Neuronal stem cell (in vitro differentiated cells): ENCODE measurements around the gene SPEM3.

Experiments
- DNase-seq: peaks from one replicate; pipeline ENCODE4 v3.0.0-alpha.2; 2013; ENCODE audit warnings: low spot score
- H2AFZ ChIP-seq: one replicate; pipeline ENCODE4 v1.6.1; 2013; ENCODE audit warnings: mild to moderate bottlenecking, low read length, inconsistent platforms
- H2AK5ac ChIP-seq: 2 replicates; pipeline ENCODE4 v1.6.1; 2013; ENCODE audit warnings: low read depth, mild to moderate bottlenecking, inconsistent platforms, low read length, moderate library complexity, mixed read lengths
- H2BK120ac ChIP-seq: 2 replicates; pipeline ENCODE4 v1.6.1; 2013; ENCODE audit warnings: low read depth, mild to moderate bottlenecking, inconsistent platforms, low read length, moderate library complexity, mixed read lengths
- H2BK12ac ChIP-seq: one replicate; pipeline ENCODE4 v1.6.1; 2013; ENCODE audit warnings: low read length, inconsistent platforms
- H2BK15ac ChIP-seq: 2 replicates; pipeline ENCODE4 v1.6.1; 2013; ENCODE audit warnings: mild to moderate bottlenecking, low read length, inconsistent platforms, mixed read lengths
- H2BK5ac ChIP-seq: one replicate; pipeline ENCODE4 v1.6.1; 2013; ENCODE audit warnings: inconsistent platforms, mild to moderate bottlenecking, low read length, moderate library complexity
- H3K14ac ChIP-seq: one replicate; pipeline ENCODE4 v1.6.1; 2013; ENCODE audit warnings: low read length, inconsistent platforms
- H3K18ac ChIP-seq: 2 replicates; pipeline ENCODE4 v1.6.1; 2013; ENCODE audit warnings: low read length, inconsistent platforms
- H3K23ac ChIP-seq: 2 replicates; pipeline ENCODE4 v1.6.1; 2013; ENCODE audit warnings: low read depth, mild to moderate bottlenecking, mixed read lengths, low read length, inconsistent platforms; ENCODE audit not compliant: poor library complexity
- H3K27ac ChIP-seq: replicated peaks from 3 replicates; pipeline ENCODE4 v1.5.1; 2013; ENCODE audit warnings: low read length, inconsistent platforms
- H3K27me3 ChIP-seq, 3 experiments: 2 replicates each; pipeline ENCODE4 v1.6.1; 2013; ENCODE audit warnings: low read length in 3 of 3, mild to moderate bottlenecking in 2 of 3, inconsistent platforms in 1 of 3, low read depth in 1 of 3, mixed read lengths in 1 of 3, moderate library complexity in 1 of 3; ENCODE audit not compliant: control insufficient read depth in 3 of 3, insufficient read depth in 3 of 3
- H3K36me3 ChIP-seq, 2 donors: replicated peaks in 1 of 2; 2 replicates each; pipeline ENCODE4 v1.6.1; 2013; ENCODE audit warnings: low read length in 2 of 2; ENCODE audit not compliant: control insufficient read depth in 2 of 2, insufficient read depth in 2 of 2
- H3K4ac ChIP-seq: 2 replicates; pipeline ENCODE4 v1.6.1; 2013; ENCODE audit warnings: inconsistent platforms, mild to moderate bottlenecking, low read length, moderate library complexity
- H3K4me1 ChIP-seq, 2 donors: 1 replicate in 1 of 2; 2 replicates in 1 of 2; pipeline ENCODE4 v1.6.1; 2013; ENCODE audit warnings: low read length in 2 of 2, low read depth in 1 of 2; ENCODE audit not compliant: control insufficient read depth in 2 of 2, insufficient read depth in 1 of 2
- H3K4me2 ChIP-seq: one replicate; pipeline ENCODE4 v1.6.1; 2013; ENCODE audit warnings: mild to moderate bottlenecking, low read length, inconsistent platforms; ENCODE audit not compliant: insufficient read depth, poor library complexity, severe bottlenecking
- H3K4me3 ChIP-seq, 2 donors: 2 replicates each; pipeline ENCODE4 v1.5.1; 2013; ENCODE audit warnings: low read length in 2 of 2, mild to moderate bottlenecking in 2 of 2, inconsistent platforms in 1 of 2, moderate library complexity in 1 of 2
- H3K79me1 ChIP-seq: one replicate; pipeline ENCODE4 v1.6.1; 2013; ENCODE audit warnings: low read depth, mild to moderate bottlenecking, inconsistent platforms, low read length, moderate library complexity
- H3K9ac ChIP-seq: one replicate; pipeline ENCODE4 v1.6.1; 2013; ENCODE audit warnings: mild to moderate bottlenecking, low read depth, low read length, inconsistent platforms; ENCODE audit not compliant: poor library complexity
- H3K9me3 ChIP-seq, 2 donors: replicated peaks in 1 of 2; 2 replicates each; pipeline versions ENCODE3 to v1.6.1; 2013; ENCODE audit warnings: low read length in 2 of 2, mild to moderate bottlenecking in 2 of 2, inconsistent platforms in 1 of 2, low read depth in 1 of 2, mixed read lengths in 1 of 2, moderate library complexity in 1 of 2; ENCODE audit not compliant: control insufficient read depth in 2 of 2, insufficient read depth in 1 of 2
- H4K8ac ChIP-seq: one replicate; pipeline ENCODE4 v1.6.1; 2013; ENCODE audit warnings: low read depth, mild to moderate bottlenecking, inconsistent platforms, low read length, moderate library complexity
- H4K91ac ChIP-seq: one replicate; pipeline ENCODE4 v1.6.1; 2013; ENCODE audit warnings: low read length, low read depth, mild to moderate bottlenecking, inconsistent platforms; ENCODE audit not compliant: poor library complexity
- WGBS, 2 donors: extraction: QIAGEN DNeasy Blood & Tissue Kit; methylation state at CpG; one replicate each; pipeline ENCODE4 v1.1.7; 2013; ENCODE audit warnings: missing lambda C conversion rate in 2 of 2, mixed read lengths in 1 of 2; ENCODE audit not compliant: insufficient read length in 2 of 2, insufficient replicate concordance in 1 of 2; ENCODE audit errors: extremely low coverage in 2 of 2; 5-methylcytosine and 5-hydroxymethylcytosine counted together

Gene SPEM3

DNA sequence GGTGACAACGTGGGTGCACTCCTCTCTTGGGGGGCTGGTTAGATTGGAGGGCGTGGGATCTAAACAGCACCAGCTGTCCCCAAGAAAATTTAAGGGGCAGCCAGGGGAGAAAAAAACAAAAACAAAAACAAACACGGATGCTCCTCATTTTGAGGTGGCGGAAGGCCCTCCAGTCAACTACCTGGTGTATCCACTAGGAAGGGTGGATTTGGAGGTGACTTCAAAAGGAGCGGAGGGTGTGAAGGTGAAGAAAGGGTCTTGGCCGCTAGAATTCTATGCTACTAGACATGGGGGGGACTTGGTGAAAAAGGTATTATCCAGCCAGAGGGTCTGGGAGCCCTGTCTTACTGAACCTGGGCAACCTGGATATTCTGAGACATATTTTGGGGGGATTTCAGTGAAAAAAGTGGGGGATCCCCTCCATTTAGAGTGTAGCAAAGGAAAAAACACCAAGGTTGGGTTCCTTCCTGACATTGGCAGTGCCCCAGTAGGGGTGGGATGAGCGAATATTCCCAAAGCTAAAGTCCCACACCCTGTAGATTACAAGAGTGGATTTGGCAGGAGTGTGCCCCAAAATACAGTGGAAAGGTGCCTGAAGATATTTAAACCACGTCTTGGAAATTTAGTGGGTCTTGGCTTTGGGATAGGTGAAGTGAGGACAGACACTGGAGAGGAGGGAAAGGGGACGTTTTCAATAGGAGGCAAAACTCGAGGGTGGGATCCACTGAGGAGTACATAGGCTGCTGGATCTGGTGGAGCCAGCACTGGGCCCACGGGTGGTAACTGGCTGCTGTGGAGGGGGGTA, 10.2 kb downstream of the SPEM3 start:
- WGBS, 2 donors: no CpG with 5 or more reads among the region's 11 CpGs

GRCh38 chr17:7439462-7440112, 10.9 kb downstream of the SPEM3 start, which contains the start of gene FGF11:
TSS of gene FGF11 (plus strand) at chr17:7439512. CDS start at chr17:7439621, 109 bp downstream.
- Histone ChIP-seq H4K8ac (peak within 1 kb of the TSS; percentile 87), H3K27ac (no peak within 1 kb of the TSS), H3K14ac (peak within 1 kb of the TSS; percentile 99), H2BK15ac (peak within 1 kb of the TSS; percentile 95), H3K9ac (peak within 1 kb of the TSS; percentile 96), H3K36me3 (no peaks in the 10 kb centered on the region), H3K23ac (peak within 1 kb of the TSS; percentile 89), H2BK12ac (peak within 1 kb of the TSS; percentile 16), H3K79me1 (no peaks in the 10 kb centered on the region), H4K91ac (peak within 1 kb of the TSS; percentile 9), H3K18ac (peak within 1 kb of the TSS; percentile 100), H2BK120ac (peak within 1 kb of the TSS; percentile 74), H3K4me1 (peaks cover 26 to 31% of the 10 kb centered on the region in 2 donors), H3K4ac (no peak within 1 kb of the TSS), H3K9me3 (peaks cover 0 to 4% of the 10 kb centered on the region in 2 donors), H2AK5ac (peak within 1 kb of the TSS; percentile 89), H3K4me2 (peak within 1 kb of the TSS; percentile 97), H3K27me3 (peaks cover 29 to 49% (median 44%) of the 10 kb centered on the region in 3 experiments), H2BK5ac (peak within 1 kb of the TSS; percentile 83), H2AFZ (peak within 1 kb of the TSS; percentile 97), H3K4me3 (peak within 1 kb of the TSS; percentile 96 to 98)
- DNase-seq: no peak
- WGBS, 2 donors: no CpG with 5 or more reads among the region's 50 CpGs

More for the DNA sequence above, 10.2 kb downstream of the SPEM3 start:
- Histone ChIP-seq H3K9ac (no peak overlapping the region), H3K4me3 (peak overlapping the region; percentile 75 to 96), H2BK12ac (no peak overlapping the region), H3K9me3 (peaks cover 0 to 4% of the 10 kb centered on the region in 2 donors), H3K23ac (peak overlapping the region; percentile 89), H3K4ac (no peak overlapping the region), H3K14ac (no peak overlapping the region), H2BK15ac (peak overlapping the region; percentile 95), H3K79me1 (no peaks in the 10 kb centered on the region), H2AK5ac (peak overlapping the region; percentile 89), H3K18ac (peak overlapping the region; percentile 95), H4K91ac (no peak overlapping the region), H3K27ac (no peak overlapping the region), H3K27me3 (peaks cover 29 to 49% (median 42%) of the 10 kb centered on the region in 3 experiments), H3K4me2 (peak overlapping the region; percentile 97), H4K8ac (no peak overlapping the region), H2BK120ac (no peak overlapping the region), H2AFZ (peak overlapping the region; percentile 96), H3K36me3 (no peaks in the 10 kb centered on the region), H2BK5ac (no peak overlapping the region), H3K4me1 (peaks cover 25 to 29% of the 10 kb centered on the region in 2 donors)
- no peak for DNase-seq

DNA sequence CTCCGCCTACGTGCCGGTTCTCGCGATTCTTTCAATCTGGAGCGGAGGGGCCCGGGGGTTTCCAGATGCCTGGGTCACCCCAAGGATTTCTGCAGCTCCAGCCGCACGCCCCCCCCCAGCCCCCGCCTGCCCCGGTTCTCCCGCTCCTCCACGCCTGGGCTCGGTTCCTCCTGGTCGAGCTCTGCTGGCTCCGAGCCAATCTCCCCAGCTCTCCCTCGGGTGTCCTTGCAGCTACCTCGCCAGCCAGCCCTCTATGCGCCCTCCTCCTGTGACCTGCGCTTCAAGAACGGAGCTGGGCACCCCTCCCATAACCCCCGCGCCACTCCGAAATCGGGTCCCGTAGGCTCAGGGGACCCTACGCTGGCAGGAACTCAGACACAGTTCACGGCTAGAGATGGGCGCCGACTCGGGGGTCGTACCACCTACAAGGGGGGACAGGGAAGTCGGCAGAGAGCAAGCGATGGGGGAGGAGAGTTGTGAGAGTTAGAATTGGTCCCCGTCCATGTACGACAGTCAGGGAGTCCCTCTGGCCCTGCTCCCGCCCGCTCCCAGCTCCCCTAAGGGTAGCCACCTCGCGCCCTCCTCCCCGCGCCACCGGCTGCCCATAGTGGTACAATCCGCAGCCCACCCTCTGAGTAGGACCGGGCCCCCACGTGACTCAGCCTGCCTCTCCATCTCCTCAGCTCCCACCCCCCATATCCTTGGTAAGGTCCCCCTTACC, 11.6 kb downstream of the SPEM3 start:
- peaks cover 27 to 34% of the 10 kb centered on the region in 2 donors for H3K4me1 ChIP-seq

More for the DNA sequence above, 11.6 kb downstream of the SPEM3 start:
- H3K4ac ChIP-seq: peak overlapping the region; percentile 42
- H3K23ac ChIP-seq: peak overlapping the region; percentile 75
- H3K4me2 ChIP-seq: peak overlapping the region; percentile 97
- H3K9me3 ChIP-seq: peaks cover 0 to 4% of the 10 kb centered on the region in 2 donors
- no peak overlapping the region for H3K27ac ChIP-seq
- H3K4me3 ChIP-seq: peak overlapping the region; percentile 96 to 98
- no peaks in the 10 kb centered on the region for H3K36me3 ChIP-seq
- no peaks in the 10 kb centered on the region for H3K79me1 ChIP-seq
- peak overlapping the region; percentile 87 for H3K14ac ChIP-seq
- peak overlapping the region; percentile 9 for H4K91ac ChIP-seq
- peak overlapping the region; percentile 83 for H2BK15ac ChIP-seq
- peak overlapping the region; percentile 87 for H4K8ac ChIP-seq
- H2AFZ ChIP-seq: peak overlapping the region; percentile 97
- peak overlapping the region; percentile 88 for H2BK120ac ChIP-seq
- peak overlapping the region; percentile 96 for H3K9ac ChIP-seq
- H2AK5ac ChIP-seq: peak overlapping the region; percentile 89
- peak overlapping the region; percentile 69 for H2BK12ac ChIP-seq
- peak overlapping the region; percentile 100 for H3K18ac ChIP-seq
- peaks cover 29 to 49% (median 43%) of the 10 kb centered on the region in 3 experiments for H3K27me3 ChIP-seq
- peak; percentile 58 for DNase-seq
- WGBS, 2 donors: no CpG with 5 or more reads among the region's 46 CpGs
- H2BK5ac ChIP-seq: peak overlapping the region; percentile 83
